Tibial nerve (tissue), 3 donors: ENCODE measurements around the gene SWSAP1.

Experiments
- CTCF ChIP-seq, 5 experiments: fragments of 200-600 bp in 3 of 5; fragments of 450-650 bp in 2 of 5; sonication (generic) in 3 of 5; IDR thresholded peaks; one replicate each; pipeline ENCODE4 v1.5.1; 2016 to 2019; ENCODE audit warnings: antibody characterized with exemption in 5 of 5, mild to moderate bottlenecking in 3 of 5, moderate library complexity in 2 of 5
- POLR2A ChIP-seq, 2 donors: fragments of 450-650 bp; IDR thresholded peaks; one replicate each; pipeline ENCODE4 v1.6.1; 2017; ENCODE audit warnings: antibody characterized with exemption in 2 of 2, mild to moderate bottlenecking in 2 of 2, moderate library complexity in 2 of 2

GRCh38 chr19:11421371-11422098 lies 47.1 kb downstream of the SWSAP1 start:
- TF ChIP-seq CTCF (IDR thresholded peaks at IDR 0.05) (no peak), POLR2A (IDR thresholded peaks at IDR 0.05) (no peak)
